K562 (cell line): ENCODE data around the gene TACR2. TPM values are rescaled to one million over a fixed set of nuclear protein-coding genes. Genes with fewer than 3 reads are reported as not detected.

Experiments used
- BRD9 ChIP-seq: fragments of 450-650 bp; IDR thresholded peaks from 2 replicates; pipeline ENCODE4 v1.6.1; 2018; ENCODE audit warnings: low read depth; ENCODE audit not compliant: partially characterized antibody
- CAMTA2 ChIP-seq: fragments of 250-450 bp; sonication (Bioruptor Pico); conservative IDR thresholded peaks from 2 replicates; pipeline ENCODE4 v1.5.1; 2022
- DDX20 ChIP-seq: fragments of 450-650 bp; IDR thresholded peaks from 2 replicates; pipeline ENCODE4 v1.6.1; 2016; ENCODE audit warnings: missing genetic modification characterization, low read depth, mild to moderate bottlenecking, missing compliant biosample characterization, moderate library complexity
- DLX4 ChIP-seq: fragments of 250-450 bp; sonication (Bioruptor Pico); IDR thresholded peaks from 2 replicates; pipeline ENCODE4 v1.6.1; 2021; ENCODE audit warnings: mild to moderate bottlenecking
- ETV6 ChIP-seq, 3 experiments: fragments of 150-350 bp in 1 of 3; sonication (generic) in 1 of 3; formaldehyde crosslinking in 1 of 3; IDR thresholded peaks; 2 replicates each; pipeline versions ENCODE4 v1.6.1 to v1.8.0; 2014 to 2022; ENCODE audit warnings: borderline replicate concordance in 2 of 3, low read depth in 2 of 3, antibody characterized with exemption in 1 of 3, low read length in 1 of 3, mild to moderate bottlenecking in 1 of 3, missing genetic modification reagents in 1 of 3
- HDAC6 ChIP-seq: IDR thresholded peaks from 2 replicates; pipeline ENCODE4 v1.6.1; 2012; ENCODE audit warnings: low read depth, mild to moderate bottlenecking, control low read depth, inconsistent platforms, low read length, moderate library complexity
- HNRNPK ChIP-seq: fragments of 200-400 bp; formaldehyde crosslinking; IDR thresholded peaks from one replicate; pipeline ENCODE4 v1.6.1; 2018; ENCODE audit warnings: mild to moderate bottlenecking, low read depth, low read length; ENCODE audit not compliant: poor library complexity, severe bottlenecking
- KHSRP ChIP-seq: fragments of 450-650 bp; IDR thresholded peaks from 2 replicates; pipeline ENCODE4 v1.6.1; 2017
- VEZF1 ChIP-seq: fragments of 200-800 bp; sonication (Bioruptor generic); IDR thresholded peaks from 2 replicates; pipeline ENCODE4 v1.6.1; 2017; ENCODE audit warnings: missing genetic modification characterization, missing compliant biosample characterization
- XRCC5 ChIP-seq: fragments of 200-400 bp; formaldehyde crosslinking; IDR thresholded peaks from 2 replicates; pipeline ENCODE4 v1.6.1; 2017; ENCODE audit warnings: low read depth, mild to moderate bottlenecking, low read length
- ZNF395 ChIP-seq: fragments of 200-800 bp; sonication (Bioruptor generic); IDR thresholded peaks from 2 replicates; pipeline ENCODE4 v1.6.1; 2017; ENCODE audit warnings: missing genetic modification characterization, missing compliant biosample characterization
- ZNF398 ChIP-seq: fragments of 250-450 bp; sonication (Bioruptor Pico); IDR thresholded peaks from 2 replicates; pipeline ENCODE4 v1.8.0; 2021; ENCODE audit warnings: moderate library complexity, mild to moderate bottlenecking, inconsistent platforms
- ZNF507 ChIP-seq: conservative IDR thresholded peaks from 2 replicates; pipeline ENCODE4 v1.6.1; 2017; ENCODE audit warnings: missing genetic modification characterization, missing compliant biosample characterization
- polyA plus RNA-seq, 8 experiments: library from polyadenylated mRNA; depleted of rRNA in 4 of 8; stranded (reverse) in 5 of 8; unstranded in 3 of 8; fragments of >200 nt; fragmentation: Nextera tagmentation in 2 of 8; fragmentation: Illumina TruSeq in 1 of 8; extraction: Ambion mirVana in 2 of 8; extraction: Trizol in 1 of 8; gene quantifications; 2 replicates each; pipeline versions ENCODE4 v1.2.1 to v1.2.3, GENCODE V29; 2011 to 2014; ENCODE audit warnings: inconsistent platforms in 1 of 8, missing spikeins in 1 of 8
- total RNA-seq, 7 experiments: library from RNA; depleted of rRNA in 6 of 7; stranded (reverse); fragments of >200 nt in 6 of 7; fragmentation: Illumina TruSeq in 2 of 7; extraction: Trizol in 2 of 7; gene quantifications; 2 replicates each; pipeline versions ENCODE4 v1.2.1 to v1.2.3, GENCODE V29; 2011 to 2021; ENCODE audit warnings: low replicate concordance in 1 of 7
- TF ChIP-seq, protein P1 (sequence below), 3 experiments: fragments of 200-800 bp in 1 of 3; sonication (Bioruptor generic) in 1 of 3; sonication (generic) in 1 of 3; formaldehyde crosslinking in 1 of 3; IDR thresholded peaks; 2 replicates each; pipeline versions ENCODE4 v1.6.1 to v1.8.0; 2016 to 2022; ENCODE audit warnings: mild to moderate bottlenecking in 2 of 3, missing compliant biosample characterization in 2 of 3, missing genetic modification characterization in 2 of 3, missing genetic modification reagents in 1 of 3
- TF ChIP-seq, protein P2 (sequence below), 2 experiments: IDR thresholded peaks; 2 replicates each; pipeline ENCODE4 v1.6.1; 2012; ENCODE audit warnings: improper control_type of control experiment in 2 of 2, low read depth in 2 of 2, low read length in 2 of 2, borderline replicate concordance in 1 of 2

The TACR2 gene
- total and polyA plus RNA-seq, 9 of the 15 experiments (the other 6 are each of a cell fraction or from before 2014, with no cell fraction given), result not detected

DNA sequence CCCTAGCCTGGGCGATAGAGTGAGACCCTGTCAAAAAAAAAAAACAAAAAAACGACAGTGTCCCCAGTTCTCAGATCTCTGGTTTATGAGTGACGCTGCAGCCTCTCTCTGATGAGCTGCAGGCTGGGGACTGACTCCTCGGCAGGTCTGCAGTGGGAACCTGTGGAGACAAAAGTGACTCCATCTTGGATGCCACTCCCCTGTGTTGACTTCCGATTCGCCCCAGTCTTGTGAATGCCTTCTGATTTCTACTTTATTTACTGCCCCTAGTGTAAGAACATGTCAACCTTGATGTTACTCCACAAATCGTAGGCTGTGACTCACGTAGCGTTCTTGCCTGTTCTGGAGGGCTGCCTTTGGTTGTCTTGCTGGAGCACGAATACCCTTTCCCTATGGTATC is 6.2 kb downstream of the TACR2 start (continued):
- TF ChIP-seq VEZF1 (CRISPR knock-in tag) (no peak), BRD9 (no peak), ZNF395 (CRISPR knock-in tag) (peak; percentile 77; the same call in 1 of the 2 replicates), ETV6 (IDR thresholded peaks at IDR 0.05; ENCODE audit: borderline replicate concordance in 1 of 2, low read depth in 2 of 2, low read length in 1 of 2) (no peak), ETV6 (CRISPR knock-in tag; IDR thresholded peaks at IDR 0.05; ENCODE audit: borderline replicate concordance) (no peak), ZNF507 (tag) (no peak), XRCC5 (no peak), DLX4 (no peak), CAMTA2 (no peak), HNRNPK (no peak), ZNF398 (CRISPR knock-in tag) (0 out of 2 replicates have a peak, but pooled peaks have one; percentile 49), DDX20 (tag) (peak; percentile 89), KHSRP (no peak), HDAC6 (no peak)
- TF ChIP-seq, protein P1, sequence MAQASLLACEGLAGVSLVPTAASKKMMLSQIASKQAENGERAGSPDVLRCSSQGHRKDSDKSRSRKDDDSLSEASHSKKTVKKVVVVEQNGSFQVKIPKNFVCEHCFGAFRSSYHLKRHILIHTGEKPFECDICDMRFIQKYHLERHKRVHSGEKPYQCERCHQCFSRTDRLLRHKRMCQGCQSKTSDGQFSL (CRISPR knock-in tag; IDR thresholded peaks at IDR 0.05), result no peak
- TF ChIP-seq, protein P1 (tag; IDR thresholded peaks at IDR 0.05), result peak in 1 of 2 experiments; percentile 89; a peak in 2 of 4 replicates
- TF ChIP-seq, protein P2, sequence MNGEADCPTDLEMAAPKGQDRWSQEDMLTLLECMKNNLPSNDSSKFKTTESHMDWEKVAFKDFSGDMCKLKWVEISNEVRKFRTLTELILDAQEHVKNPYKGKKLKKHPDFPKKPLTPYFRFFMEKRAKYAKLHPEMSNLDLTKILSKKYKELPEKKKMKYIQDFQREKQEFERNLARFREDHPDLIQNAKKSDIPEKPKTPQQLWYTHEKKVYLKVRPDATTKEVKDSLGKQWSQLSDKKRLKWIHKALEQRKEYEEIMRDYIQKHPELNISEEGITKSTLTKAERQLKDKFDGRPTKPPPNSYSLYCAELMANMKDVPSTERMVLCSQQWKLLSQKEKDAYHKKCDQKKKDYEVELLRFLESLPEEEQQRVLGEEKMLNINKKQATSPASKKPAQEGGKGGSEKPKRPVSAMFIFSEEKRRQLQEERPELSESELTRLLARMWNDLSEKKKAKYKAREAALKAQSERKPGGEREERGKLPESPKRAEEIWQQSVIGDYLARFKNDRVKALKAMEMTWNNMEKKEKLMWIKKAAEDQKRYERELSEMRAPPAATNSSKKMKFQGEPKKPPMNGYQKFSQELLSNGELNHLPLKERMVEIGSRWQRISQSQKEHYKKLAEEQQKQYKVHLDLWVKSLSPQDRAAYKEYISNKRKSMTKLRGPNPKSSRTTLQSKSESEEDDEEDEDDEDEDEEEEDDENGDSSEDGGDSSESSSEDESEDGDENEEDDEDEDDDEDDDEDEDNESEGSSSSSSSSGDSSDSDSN (IDR thresholded peaks at IDR 0.05; ENCODE audit: borderline replicate concordance in 1 of 2, low read depth in 2 of 2, low read length in 2 of 2), result no peak
